NCI-H748 (cell line): Measurements from ENCODE around the gene TFDP2.
"Not testable (repeated sequence)": the region's sequence is repeated elsewhere in the genome, so short reads cannot be mapped to it uniquely, and the experiment has no call there.

ENCODE experiments used
- DNase-seq: peaks from one replicate; lab custom pipeline; 2025; ENCODE audit not compliant: unreplicated experiment; lab: John Stamatoyannopoulos, UW

TFDP2 gene

GRCh38 chr3:142148792-142149672 lies at the start of gene TFDP2:
Gene TFDP2 (minus strand): TSS chr3:142149544. CDS start chr3:142101749, 47,795 bp downstream.
- peak; percentile 93 for DNase-seq

- DNase-seq: no peak
These were observed 39.5 kb upstream of the TFDP2 start for GRCh38 chr3:142188846-142189245.

- no peak for DNase-seq
These were observed 31.5 kb upstream of the TFDP2 start for GRCh38 chr3:142180761-142181362.

- DNase-seq: no peak
These were observed 26.1 kb upstream of the TFDP2 start for GRCh38 chr3:142175478-142175877.

- DNase-seq: no peak
These were observed 25.2 kb upstream of the TFDP2 start for GRCh38 chr3:142174559-142174958.

- no peak for DNase-seq
These were observed 19.2 kb upstream of the TFDP2 start for GRCh38 chr3:142168514-142168913.

GRCh38 chr3:142165194-142165593 lies 15.8 kb upstream of the TFDP2 start:
- no peak for DNase-seq

- DNase-seq: no peak
These were observed 9.9 kb upstream of the TFDP2 start for GRCh38 chr3:142159083-142159740.

GRCh38 chr3:142154186-142154585 lies 4.8 kb upstream of the TFDP2 start:
- no peak for DNase-seq

GRCh38 chr3:142152384-142152783 lies 3.0 kb upstream of the TFDP2 start:
- peak; percentile 0 for DNase-seq

- DNase-seq: no peak
These were observed 2.5 kb upstream of the TFDP2 start for GRCh38 chr3:142151828-142152227.

GRCh38 chr3:142151240-142151639 lies 1.9 kb upstream of the TFDP2 start:
- DNase-seq: no peak

GRCh38 chr3:142150271-142150670 lies 927 bp upstream of the TFDP2 start:
- DNase-seq: no peak

- no peak for DNase-seq
These were observed 289 bp upstream of the TFDP2 start for GRCh38 chr3:142149673-142149992.

GRCh38 chr3:142148044-142148791 lies 1.1 kb downstream of the TFDP2 start:
- DNase-seq: peak; percentile 33

GRCh38 chr3:142144587-142144986 lies 4.8 kb downstream of the TFDP2 start:
- DNase-seq: not testable (repeated sequence)

GRCh38 chr3:142140608-142141285 lies 8.6 kb downstream of the TFDP2 start:
- DNase-seq: not testable (repeated sequence)

GRCh38 chr3:142137089-142137488 lies 12.3 kb downstream of the TFDP2 start:
- DNase-seq: not testable (repeated sequence)

GRCh38 chr3:142134799-142135325 lies 14.5 kb downstream of the TFDP2 start:
- no peak for DNase-seq

GRCh38 chr3:142129516-142130171 lies 19.7 kb downstream of the TFDP2 start:
- DNase-seq: no peak
